SHP77 (cell line): ENCODE results near the gene SELENOO.

ENCODE experiments used
- DNase-seq, 2 experiments: peaks; one replicate each; lab custom pipeline; 2025; lab: John Stamatoyannopoulos, UW

The SELENOO gene

DNA sequence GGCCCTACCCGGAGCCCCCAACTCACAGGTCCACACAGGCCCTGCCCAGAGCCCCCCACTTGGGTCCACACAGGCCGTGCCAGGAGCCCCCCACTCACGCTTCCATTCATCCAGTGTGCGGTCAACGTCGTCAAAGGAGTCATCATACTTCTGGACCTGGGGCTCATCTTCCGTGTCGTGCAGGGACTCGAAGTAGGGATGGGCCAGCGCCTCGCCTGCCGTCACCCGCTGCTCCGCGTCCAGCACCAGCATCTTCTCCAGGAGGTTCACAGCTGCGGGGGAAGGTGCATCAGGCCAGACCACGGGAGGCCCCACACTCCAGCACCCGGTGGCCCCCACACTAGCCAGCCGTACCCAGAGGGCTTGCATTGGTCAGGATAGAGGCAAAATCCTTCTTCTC lies 54.3 kb downstream of the SELENOO start:
- no peak for DNase-seq

DNA sequence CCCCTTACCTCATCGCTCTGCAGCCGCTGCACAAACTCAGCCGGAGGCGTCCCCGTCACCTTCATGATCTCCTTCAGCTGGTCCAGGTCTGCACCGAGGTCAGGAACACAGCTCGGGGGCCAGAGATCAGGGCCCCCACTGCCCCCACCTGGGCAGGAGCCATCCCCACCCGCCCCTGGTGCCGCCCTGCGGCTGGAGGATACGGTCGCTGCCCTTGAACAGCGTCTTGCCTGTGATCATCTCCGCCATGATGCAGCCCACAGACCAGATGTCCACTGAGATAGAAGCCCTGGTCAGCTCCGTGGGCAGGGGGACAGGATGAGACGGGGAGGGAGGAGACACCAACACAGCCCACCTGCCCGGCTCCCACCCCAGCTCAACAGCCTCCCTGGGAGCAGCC lies 54.8 kb downstream of the SELENOO start:
- DNase-seq: no peak

DNA sequence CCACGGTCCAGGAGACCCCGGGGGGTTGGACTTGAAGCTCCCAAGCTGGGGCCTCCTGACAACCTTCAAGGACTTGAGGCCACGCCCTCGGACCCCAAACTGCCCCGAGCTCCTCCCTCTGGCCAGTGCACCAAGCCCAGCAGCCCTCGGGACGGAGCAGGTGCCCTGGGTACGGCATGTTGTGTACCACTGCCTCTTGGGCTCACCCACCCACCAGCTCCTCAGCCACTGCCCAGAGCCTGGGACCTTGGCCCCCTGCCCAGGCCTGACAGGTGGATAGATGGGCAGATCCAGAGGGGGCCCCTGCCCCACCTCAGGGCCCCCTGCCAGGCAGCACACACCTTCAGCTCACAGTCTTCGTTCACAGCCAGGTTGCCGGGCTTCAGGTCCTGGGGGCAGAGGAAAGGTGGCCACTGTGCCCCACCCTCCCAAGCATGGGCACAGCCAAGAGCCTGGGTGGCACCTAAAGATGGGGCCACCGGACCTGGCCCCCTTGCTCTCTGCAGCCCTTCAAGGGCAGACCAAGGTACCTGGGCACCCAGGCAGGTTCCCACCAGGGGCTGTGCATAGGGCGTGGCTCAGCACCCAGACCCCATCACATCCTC lies 55.5 kb downstream of the SELENOO start:
- DNase-seq: no peak

DNA sequence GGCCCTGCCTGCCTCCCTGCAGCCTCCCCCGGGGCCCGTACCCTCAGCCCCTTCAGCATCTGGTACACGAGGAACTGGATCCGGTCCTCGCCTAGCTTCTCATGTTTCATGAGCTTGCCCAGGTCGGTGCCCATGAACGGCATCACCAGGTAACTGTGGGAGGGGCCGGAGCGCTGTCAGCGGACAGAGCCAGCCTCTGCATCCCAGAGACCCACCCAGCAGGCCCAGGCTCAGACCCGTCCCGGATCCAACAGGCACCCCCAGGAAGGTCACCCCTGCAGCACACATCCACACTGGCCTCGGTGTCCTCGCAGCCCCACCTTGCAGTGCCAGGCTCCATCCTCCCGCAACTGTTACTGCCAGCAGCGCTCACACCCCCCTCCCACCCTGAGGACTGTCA lies 56.2 kb downstream of the SELENOO start:
- no peak for DNase-seq

DNA sequence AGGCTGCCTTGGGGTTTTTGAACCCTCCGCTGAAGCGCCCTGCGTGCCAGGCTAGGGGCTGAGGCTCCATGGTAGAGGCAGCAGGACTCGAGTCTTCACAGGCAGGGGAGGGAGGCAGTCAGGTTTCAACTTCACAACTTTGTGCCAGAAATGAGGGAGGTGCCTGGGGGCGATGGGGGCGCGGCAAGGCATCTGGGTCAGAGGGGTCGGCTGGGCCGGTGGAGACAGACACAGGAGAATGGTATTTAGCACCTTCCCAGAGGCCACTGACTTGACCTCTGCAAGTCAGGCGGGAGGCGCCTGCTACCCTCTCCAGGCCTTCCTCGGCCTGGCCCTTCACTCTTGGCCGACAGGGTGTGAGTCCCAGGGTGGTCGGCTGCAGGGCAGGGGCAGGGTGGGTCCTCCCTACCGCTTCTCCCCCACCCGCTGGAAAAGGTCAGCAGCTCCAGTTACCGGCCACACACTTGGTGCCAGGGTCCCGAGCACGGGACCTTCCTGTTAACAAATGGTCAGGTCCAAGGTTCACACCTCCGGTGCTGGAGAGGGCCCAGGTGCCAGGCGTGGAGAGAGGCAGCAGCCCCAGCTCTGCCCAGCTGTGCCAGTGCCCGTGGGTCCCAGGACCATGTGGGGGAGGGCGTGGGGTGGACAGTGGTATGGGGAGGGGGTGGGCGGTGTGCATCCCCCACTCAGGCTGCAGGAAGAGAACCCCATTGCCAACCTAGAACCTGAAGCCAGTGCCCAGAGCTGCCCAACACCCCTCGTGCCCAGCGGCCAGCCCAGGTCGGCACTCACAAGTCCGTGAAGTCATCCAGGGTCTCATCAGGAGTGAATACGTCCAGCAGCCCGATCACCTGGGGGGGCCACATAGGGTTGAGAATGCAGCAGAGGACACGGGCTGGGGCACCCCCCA lies 56.9 kb downstream of the SELENOO start:
- no peak for DNase-seq

DNA sequence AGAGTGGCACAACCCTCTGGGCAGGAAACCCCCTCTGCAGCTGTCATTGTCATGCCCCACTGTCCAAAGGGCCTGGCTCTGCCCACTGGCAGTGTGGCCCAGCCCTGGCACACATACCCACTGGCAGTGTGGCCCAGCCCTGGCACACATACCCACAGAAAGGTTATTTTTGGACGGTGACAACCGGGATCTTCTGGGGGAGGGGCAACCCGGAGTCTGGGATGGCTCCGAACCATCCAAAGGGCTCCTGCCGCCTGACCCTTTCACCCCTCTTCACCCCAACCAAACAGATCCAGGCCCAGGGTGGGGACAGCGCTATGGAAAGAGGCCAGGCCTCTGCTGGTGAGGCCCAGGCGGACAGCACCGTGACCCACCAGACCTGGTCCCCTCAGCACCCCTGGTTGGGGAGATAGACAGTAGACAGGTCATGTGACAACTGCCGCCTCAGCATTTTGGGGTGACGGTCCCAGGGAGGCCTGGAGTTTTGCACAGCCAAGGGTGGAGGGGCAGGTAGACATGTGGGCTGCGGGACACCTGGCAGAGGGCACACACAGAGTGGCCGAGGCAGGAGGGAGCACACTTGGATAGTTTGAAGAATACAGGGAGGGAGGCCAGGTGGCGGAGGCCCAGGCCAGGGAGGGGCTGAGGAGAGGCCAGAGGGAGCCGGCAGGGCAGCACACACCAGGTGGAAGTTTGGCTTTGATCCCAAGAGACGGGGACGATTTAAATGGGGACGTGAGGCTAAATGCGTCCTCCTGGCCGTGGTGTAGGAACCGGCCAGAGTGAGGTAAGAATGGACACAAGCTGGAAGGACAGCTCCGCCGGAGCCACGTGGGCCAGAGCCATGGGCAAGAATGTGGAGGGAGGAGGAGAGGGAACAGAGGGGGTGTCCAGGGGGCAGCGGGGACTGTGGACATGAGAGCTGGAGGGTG lies 57.8 kb downstream of the SELENOO start:
- DNase-seq: no peak

DNA sequence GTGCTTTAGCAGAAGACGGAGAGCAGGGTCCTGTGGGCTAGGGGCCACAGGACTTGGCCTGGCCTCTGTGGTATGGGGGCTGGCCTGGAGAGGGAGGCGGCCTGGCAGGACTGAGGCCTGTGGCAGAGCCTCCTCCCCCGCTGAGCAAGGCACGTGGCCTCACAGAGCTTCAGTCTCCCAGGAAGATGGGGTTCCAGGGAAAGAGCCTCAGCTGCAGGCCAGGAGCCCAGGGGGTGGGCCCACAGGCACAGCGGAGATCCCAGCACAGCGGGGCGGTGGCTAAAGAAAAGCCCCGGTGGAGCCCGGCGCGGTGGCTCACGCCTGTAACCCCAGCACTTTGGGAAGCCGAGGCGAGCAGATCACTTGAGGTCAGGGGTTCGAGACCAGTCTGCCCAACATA lies 58.5 kb downstream of the SELENOO start:
- no peak for DNase-seq

DNA sequence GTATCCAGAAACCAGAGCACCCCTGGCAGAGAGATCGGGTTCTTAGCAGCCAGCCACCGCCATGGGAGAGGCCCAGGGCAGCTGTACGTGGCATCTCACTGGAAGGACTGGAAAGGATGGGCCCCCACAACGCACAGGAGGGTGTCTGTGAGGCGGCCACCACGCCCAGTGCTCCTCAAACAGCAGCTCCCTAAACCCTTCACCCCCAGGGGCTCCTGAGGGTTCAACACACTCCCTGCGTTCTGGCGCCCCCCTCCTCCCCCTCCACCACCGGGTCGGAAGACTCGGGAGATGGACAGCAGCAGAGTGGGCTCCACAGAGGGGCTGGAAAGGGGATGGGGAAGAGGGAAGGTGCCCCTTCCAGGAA lies 59.6 kb downstream of the SELENOO start:
- no peak for DNase-seq

DNA sequence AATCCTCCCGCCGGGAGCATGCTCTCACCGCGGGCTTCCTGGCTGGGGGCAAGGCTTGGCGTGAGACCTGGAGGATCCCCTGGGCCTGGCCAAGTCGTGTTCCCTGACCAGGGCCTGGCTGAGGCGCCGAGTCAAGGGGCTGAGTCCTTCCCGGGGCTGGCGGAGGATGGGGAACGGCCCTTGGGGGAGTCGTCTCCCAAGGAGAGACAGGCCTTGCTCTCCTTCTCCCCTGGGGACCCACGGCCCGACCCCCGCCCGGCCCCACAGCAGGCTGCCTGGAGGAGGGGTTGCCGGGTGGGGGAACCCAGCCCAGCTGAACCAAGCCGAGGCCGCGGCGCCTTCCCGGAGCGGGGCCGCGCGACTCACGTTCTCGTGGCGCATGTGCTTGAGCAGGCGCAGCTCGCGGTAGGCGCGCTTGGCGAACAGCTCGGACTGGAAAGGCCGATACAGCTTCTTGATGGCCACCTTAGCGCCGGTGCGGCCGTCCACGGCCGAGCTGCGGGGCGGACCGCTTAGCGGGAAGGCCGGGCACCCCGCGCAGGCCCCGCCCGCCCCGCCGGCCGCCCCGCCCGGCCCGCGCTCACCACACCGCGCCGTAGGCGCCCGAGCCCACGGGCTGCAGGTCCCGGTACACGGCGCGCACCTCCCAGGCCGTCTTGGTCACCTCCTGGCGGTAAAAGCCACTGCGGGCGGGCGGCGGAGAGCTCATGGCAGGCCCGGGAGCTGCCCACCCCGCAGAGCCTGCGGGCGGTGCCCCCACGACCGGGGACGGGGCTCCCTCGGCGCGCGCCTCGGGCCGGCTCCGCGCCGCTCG lies 60.2 kb downstream of the SELENOO start:
- peak in 1 of 2 experiments; percentile 52 for DNase-seq

DNA sequence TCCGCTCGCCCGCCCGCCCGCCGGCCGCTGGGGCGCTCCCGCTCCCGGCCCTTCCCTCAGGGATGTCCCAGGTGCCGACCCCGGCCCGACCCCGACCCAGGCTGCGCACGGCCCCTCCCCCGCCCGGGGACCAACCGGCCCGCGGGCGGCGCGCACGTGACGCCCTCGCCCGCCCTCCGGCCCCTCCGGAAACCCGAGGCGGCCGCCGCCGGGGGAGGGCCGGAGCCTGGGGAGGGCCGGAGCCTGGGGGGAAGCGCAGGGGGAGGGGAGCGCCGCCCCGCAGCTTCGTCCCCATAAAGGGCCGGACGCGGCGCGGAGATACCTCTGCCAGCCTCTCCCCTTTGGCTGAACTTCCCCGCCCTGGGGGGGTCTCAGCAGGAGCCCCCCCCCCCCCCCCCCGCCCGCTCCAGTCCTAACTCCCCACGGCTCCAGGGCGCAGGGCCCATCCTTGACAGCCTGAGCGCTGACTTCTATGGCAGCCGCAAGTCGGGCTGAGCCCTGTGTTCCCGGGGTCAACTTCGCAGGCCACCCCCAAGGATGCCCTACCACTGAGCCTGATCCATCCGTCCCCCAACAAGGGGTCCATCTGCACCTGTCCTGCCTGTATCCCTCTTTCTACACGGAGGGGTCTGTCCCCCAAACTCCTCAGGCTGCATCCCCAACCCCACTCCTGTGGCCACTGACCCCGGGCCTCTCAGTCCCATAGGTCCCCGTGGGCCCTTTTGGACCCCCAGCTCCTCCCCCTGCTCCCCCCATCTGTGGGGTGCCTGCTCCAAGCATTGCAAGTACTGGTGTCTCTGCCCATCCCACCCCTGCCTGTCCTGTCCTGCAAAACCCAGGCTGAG lies 61.0 kb downstream of the SELENOO start, which contains the start of gene MAPK12:
Gene MAPK12, minus strand, starts transcription at position 69 of the 845 bp plus-strand sequence. CDS start 174 bp downstream, outside the sequence.
- DNase-seq: peak; percentile 48 to 66

DNA sequence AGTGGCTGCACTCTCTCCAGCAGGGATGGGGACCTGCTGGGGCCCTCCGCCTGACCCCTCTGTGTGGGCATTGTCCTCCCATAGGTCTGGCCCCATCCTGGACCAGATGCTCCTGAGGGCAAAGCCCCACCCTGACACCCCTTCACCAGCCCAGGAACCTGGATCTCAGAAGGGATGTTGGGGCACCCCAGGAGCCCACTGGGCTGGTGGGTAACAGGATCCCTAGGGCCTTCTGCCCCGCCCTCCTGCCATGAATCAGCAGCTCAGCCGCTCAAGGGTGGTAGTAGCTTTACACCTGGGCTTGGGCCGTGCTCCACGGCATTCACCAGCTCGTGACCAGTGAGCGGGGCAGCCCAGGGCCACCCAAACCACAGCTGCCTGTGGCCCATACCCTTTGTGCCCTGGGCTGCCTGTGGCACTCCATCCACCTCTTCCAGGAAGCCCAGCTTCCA lies 61.7 kb downstream of the SELENOO start:
- peak in 1 of 2 experiments; percentile 35 for DNase-seq

DNA sequence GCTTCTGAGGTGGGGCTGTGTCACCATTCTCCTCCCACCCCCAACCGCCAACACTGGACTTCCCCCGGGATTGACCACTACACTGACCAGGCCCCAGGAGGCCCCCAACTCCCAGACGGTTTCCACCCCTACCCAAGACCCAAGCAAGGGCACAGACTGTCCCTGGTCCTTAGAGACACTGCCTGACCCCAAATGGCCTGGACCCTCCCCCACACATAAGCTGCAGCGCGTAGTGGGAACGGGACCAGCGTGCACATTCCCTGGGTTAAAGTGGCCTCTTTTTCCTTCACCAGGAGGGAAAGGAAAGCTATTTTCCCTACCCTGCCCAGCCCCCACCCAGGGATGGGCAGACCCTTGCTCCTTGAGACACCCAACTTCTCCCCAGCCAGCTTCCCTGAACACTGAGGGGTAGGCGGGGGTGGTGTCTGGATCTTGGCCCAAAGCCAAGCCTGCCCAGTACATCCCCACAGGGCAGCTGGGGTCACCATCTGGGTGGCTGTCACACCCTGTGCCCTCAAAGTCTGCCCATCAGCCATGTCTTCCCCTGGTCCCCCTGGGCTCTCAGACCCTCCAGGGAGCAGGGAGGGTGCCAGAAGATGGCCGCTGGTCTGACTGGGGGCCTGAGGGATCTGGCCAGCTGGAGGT lies 62.3 kb downstream of the SELENOO start:
- DNase-seq: no peak

DNA sequence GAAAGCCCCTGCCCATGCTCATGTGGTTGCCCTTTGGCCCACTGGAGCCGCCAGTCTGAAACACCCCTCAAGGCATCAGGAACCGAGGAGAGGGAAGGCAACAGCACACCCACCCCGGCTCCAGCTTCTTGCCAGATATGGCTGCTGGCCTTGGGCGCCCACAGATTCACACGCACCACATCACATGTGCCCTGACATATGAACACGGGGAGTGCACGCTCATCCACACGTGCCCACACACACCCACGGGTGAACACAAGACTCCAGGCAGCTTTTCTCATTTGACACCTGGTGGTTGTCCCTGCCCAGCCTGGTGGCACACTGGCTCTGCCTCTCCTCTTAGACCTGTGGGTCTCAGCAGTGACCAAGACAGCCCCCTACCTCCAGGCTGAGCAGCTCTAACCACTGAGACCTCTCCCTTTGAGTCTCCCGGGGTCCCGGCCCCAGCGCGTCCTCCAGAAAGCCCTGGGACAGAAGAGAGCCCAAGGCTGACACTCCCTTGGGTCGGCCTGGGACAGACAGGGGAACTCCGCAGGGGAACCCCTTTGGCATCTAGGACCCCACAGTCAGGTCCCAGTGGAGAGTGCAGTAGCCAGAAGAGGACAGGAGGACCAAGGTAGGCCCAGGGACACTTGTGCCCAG lies 63.4 kb downstream of the SELENOO start:
- DNase-seq: no peak

DNA sequence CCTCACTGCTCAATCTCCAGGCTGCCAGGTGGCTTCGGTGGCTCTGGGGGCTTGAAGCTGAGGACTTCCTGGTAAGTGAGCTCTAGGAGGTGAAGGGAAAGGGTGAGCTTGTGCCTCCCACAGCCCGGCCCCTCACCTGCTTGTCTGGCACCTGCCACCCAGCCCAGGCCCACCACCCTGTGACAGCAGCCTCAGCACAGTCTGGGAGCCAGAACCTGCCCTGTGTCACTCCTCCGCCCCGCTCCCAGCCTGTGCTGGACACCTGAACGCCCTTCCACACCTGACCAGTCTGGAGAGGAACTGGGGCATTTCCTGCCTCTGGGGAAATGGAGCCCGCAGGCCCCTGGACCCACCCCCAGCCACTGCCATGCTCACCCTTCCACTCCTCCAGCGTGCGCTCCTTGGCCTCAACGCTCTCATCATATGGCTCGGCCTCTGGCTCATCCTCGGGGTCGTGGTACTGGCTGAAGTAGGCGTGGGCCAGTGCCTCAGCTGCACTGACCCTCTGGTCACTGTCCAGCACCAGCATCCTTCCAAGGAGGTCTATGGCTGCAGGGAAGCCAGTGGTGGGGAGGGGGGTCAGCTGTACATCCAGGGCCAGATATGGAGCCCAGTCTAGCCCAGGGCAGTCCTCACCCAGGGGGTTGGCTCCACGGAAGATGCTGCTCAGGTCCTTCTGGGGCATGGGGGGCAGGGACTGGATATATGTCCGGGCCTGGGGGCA lies 64.3 kb downstream of the SELENOO start:
- no peak for DNase-seq

DNA sequence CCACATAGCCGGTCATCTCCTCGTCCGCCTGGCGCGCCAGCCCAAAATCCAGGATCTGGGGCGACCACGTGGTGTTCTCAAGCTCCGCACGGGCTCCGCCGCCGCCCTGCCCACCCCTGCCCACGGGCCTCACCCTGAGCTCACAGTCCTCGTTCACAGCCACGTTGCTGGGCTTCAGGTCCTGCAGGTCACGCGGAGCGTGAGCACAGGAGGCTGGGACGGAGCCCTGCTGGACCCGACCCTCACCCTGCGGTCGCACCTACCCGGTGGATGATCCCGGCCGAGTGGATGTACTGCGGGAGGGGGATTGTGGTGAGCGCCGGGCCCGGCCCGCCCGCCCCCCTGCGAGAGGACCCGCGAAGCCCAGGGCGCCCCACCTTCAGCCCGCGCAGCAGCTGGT lies 66.2 kb downstream of the SELENOO start:
- DNase-seq: no peak
